HG03354 (cell line): ENCODE results near the gene COL18A1.
"Not testable (repeated sequence)": the region's sequence is repeated elsewhere in the genome, so short reads cannot be mapped to it uniquely, and the experiment has no call there.

Source experiments
- ATAC-seq: cut with Tn5 transposase; IDR thresholded peaks from one replicate; pipeline ENCODE4 v1.9.1; 2021; ENCODE audit warnings: mild to moderate bottlenecking; ENCODE audit not compliant: unreplicated experiment, poor library complexity, severe bottlenecking

COL18A1 gene

DNA sequence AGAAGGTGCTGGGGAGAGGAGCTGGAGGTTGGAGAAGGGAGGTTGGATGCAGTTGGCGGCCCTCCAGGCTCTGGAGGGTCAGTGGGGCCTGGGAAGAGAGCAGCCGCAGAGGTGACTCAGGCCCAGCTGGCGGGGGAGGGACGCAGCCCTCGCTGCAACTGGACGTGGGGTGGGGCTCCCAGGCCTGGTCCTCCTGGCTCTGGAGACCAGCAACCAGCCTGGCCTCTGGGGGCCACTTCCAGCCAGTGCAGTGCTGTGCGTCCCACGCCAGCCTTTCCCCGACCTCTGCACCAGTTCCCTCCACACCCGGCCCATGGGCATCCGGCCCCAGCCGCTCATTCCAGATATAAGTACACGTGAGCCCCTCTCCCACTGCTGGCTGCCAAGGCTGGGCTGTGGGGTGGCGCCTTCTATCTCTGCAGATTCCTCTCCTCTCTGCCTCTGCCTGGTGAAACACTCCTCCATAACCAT is 38.0 kb upstream of the COL18A1 start:
- ATAC-seq = no peak

DNA sequence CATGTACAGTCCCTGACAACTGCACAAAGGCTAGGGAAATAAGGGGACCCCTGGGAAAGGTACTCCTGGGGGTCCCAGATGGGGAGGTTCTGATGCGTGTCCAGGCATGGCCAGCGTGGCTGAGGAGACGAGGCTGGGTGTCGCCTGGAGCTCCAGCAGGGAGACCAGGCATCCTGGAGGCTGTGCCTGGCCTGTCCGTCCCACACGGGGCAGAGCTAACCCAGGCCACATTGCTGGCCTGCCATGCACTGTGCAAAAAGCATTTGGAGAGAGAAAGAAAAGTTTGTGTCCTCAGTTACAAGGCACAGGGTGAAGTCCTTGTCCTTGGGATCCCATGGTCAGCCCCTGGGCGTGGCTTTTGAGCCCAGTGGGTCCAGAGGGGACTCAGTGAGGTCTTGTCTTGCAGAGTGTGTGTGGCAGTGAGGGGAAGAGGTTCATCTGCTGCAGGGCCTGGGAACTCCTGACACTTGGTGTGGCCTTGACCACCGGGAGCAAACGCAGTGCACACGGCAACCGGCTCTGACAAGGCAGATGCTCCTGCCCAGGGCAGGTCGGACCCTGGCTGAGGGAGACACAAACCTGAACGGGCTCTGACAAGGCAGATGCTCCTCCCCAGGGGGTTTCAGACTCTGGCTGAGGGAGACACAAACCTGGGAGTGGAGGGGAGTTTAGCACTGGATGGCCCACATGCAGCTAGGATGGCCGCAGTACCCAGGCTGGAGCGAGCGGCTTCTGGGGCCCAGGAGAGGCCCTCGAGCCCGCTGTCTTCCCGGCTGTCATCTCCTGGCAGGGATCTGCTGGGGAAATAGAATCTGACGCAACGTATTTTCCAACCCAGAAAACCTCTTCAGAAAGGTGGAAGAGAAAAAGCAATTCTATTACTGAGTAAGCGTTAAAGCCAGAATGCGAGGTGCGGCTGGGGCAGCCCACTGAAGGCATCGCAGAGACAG is 37.3 kb upstream of the COL18A1 start:
- ATAC-seq = no peak

DNA sequence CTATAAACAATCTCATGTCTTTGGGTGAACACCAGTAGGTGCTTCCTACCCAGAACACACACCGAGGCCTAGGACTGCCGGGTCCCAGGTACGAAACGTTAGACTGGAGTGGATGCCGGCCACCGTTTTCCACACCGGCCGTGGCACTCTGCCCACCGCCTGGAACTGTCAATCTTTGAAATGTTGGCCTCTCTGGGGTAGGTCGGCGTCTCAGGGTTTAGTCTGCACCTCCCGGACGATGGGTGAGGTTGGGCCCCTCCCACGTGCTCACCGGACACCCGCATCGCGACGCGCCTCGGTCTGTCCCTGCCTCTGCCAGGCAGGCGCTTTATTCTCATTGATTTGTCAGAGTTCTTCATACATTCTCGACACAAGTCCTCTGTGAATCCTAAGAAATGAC is 35.9 kb upstream of the COL18A1 start:
- ATAC-seq = not testable (repeated sequence)

DNA sequence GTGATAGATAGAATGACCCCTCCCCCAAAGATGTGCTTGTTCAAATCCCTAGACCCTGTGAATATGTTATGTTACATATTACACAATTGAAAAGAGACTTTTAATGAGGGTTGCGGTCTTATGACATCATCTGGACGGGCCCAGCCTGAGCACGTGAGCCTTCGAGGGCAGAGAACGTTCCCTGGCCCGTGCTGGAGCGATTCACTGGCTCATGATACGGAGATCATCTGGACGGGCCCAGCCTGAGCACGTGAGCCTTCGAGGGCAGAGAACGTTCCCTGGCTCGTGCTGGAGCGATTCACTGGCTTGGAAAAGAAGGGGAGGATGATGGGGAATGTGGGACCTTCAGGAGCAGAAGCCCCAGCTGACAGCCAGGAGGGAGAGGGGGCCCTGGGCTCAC is 34.4 kb upstream of the COL18A1 start:
- ATAC-seq = no peak

DNA sequence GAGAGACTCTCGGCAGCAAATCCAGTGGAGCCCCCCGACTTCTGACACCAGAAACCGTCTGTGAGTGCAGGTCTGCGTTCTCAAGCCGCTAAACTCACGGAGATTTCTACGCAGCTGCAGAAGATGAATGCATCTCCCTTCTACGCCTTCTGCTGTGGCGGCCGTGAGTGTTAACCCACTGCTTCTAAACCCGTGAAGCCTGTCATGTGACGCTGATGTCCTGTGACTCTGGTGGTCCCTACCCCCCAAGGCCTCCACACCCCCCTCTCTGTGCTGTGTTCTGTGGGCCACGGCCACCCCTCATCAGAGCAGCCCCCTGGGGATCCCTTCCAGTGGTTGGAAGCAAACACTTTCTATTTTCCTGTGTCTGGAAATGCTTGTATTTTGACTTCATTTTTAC is 33.9 kb upstream of the COL18A1 start:
- no peak for ATAC-seq

DNA sequence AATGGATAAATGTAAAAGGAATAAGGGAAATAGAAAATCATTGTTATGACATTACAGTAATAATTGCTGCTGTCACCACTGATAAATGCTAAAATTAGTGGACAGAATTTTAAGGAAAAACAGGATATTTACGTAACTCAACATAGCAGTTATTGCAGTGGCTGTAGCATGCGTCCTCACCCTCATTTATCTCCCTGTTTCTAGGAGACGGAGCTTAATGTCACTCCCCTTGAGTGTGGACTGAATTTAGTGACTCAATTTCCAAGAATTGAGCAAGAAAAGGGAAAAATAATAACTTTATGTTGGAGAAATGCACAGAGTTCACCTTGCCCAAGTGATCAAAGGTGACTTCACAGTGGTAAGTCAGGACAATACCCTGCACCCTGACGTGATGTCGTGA is 33.3 kb upstream of the COL18A1 start:
- ATAC-seq = no peak

DNA sequence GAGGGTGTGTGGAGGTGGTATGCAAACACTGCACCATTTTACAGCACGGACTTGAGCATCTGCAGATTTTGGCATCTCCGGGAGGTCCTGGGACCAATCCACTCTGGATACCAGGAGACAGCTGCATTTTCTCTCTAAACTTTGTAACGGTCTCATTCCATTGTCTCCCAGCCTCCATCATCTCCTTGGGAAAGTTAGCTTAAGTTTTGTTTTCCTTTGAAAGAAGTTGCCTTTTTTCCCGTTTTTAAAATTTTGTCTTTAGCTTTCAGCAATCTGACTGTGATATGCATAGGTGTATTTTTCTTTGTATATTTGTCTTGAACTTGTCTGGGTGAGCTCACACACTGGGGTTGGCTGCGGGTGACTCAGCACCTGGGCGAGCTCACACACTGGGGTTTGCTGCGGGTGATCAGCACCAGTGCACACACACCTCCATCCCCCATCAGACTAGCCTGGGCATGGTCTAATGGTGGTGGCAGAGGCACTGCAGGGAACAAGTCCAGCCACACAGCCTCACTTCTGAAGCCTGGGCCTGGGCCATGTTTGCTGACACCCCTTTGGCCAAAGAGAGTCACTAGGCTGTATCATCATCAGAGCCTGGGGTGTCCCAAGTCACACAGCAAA is 32.1 kb upstream of the COL18A1 start:
- no peak for ATAC-seq

DNA sequence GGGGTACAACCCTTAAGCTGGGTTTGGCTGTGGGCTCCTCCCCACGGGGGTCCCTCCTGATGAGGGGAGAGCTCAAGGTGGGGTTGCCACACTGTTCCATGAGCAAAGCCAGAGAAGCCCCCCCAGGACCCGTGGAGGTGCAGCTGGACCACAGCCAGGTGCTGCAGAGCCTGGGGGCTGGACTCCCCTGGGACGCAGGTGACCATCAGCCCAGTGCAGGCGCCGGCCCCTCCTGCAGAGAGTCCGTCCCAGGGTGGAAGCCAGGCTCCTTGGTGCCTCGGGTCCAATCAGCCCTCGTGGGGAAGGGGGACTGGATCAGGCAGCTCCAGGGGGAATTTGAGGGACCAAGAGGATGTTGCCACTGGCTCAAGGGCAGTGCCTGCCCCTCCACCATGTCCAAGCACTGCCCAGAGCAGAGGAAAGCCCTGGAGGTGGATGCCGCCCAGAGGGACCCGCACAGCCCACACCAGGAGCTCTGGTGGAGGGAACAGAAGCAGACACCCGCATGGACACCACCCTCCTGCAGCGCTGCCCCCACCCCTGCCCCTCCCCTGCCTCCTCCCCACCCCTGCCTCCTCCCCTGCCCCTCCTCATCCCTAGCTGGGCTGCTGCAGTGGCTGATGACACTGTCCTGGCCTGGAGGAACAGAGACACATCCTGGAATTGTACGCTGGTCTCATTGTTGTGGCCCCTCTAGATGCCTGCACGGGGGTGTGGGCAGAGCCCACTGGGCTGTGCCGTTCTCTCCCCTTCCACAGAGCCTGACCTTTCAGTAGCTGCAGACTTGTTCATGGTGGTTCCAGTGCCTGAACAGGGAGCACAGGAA is 30.8 kb upstream of the COL18A1 start:
- ATAC-seq = no peak

DNA sequence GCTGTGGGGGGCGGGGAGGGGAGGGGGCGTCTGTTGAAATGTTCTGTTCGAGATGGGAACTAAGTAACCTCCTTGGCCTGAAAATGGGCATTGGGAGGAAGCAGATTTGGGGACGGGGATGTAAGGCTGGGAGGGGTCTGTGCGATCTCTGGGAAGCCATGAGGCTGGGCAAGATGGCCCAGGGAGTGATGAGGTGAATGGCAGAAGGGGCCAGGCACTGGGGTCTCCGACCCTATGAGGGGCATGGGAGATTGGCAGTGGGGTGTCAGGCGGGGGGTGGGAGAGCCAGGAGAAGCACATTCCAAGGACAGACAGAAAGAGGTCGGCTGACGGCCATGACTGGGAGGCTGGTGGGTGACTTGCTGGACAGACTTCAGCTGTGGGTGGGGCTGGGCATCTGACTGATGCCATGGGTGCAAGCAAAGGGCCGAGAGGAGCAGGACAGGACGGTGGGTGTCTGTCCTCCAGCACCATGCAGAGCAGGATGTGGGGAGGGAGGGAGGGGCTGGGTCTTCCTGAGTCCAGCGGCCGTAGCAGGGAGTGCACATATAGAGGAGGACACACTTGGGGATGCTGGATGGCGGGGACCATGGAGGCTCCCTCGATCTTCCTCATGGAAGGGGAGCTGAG is 30.0 kb upstream of the COL18A1 start:
- no peak for ATAC-seq

DNA sequence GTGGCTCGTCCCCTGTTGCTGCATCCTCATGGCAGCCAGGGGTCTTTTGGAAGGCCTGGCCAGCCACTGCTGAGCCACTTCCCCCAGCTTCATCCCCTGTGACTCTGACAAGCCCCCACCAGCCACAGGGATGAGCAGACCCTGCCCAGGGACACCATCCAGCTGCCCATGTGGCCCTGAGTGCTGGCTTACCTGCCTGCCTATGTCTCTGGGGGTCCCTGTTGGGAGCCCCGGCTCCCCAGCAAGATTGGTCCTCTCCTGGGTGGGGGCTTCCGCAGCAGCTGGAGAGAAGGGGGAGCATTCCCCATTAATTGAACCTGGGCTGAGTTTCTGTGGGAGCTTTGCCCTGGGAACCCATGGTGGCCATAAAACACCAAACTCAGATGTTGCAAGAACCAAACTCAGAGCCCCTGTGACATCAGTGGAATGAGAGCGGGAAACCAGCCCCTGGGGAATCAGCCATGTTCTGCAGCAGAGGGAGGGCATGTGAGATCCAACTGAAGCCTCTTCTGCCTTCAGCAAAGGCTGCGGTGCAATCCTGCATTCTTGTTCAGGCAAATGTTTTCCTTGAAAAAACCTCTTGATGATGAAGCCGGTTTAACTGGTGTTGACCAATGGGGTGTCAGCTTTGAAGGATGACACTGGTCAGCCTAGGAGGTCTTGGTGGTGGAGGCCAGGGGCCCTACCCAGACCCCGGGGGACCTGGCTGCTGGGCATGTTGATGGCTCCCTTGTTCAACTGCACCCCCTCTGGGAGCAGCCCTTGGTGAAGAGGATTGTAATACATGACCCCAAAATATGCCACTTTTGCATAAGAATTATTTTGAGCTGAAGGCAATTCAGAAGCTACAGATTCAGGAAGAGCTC is 28.3 kb upstream of the COL18A1 start:
- no peak for ATAC-seq

DNA sequence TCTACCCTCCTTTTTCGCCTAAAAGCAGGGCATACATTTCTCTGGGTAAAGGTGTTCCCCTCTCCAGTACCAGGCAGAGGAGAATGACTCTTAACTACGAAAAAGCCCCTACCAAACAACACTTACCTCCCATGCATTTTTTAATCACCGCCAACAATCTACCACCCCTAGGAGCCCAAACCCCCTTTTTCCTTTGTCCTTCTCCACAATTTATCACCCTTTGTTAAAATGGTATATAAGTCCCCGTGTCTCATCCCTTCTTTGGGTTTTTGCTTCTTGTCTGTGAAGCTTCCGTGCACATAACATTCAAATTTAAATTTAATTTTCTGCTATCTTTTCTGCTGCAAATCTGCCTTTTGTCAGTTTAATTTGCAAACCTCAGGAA is 27.6 kb upstream of the COL18A1 start:
- no peak for ATAC-seq

DNA sequence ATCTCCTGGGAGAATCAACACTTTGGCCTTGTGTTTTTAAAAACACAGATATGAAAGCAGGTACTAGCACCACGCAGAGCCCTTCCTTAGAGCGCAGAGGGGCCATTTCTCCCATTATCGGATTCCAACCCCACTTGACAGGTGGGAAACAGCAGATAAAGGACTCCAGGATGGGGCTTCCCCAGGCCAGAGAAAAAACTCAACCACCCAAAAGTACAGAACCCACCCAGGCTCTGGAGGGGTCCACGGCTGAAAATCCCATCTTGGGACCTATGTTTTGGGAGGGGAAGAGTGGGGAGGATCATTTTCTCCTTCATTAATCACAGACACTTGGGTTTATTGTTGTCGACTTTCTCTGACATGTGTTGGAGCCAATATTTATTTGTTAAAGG is 27.1 kb upstream of the COL18A1 start:
- ATAC-seq = no peak

DNA sequence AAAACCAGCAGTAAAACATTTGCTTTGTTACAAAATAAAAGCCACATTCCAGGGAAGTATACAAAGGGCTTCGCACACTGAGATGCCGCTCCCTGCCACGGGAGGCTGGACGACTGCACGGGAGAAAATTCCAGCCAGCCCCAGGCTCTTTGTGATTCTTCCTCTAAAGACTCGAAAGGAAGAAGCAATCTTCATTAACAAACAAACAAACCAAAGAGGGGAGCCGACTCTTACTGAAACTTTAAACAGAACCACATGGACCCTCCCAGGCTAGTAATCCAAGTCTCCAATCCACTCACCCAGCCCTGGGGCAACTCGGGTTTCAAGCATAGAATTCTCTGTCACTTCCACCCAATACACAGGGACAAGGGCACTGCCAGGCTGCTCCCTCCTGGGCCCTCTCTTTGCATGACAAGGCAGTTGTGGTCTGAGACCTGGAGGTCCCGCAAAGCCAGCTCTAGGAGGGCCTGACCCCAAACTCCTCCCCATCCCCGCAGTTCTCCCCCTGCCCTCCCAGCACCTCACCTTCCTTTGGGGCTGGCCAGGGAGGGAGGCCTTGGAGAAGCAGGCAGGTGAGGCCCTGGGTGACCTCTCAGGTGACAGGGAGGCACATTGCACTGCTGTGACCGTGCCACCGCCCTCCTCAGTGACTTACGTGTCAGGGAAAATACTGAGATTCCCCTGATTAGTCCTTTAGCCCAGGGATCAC is 26.6 kb upstream of the COL18A1 start:
- ATAC-seq = no peak

DNA sequence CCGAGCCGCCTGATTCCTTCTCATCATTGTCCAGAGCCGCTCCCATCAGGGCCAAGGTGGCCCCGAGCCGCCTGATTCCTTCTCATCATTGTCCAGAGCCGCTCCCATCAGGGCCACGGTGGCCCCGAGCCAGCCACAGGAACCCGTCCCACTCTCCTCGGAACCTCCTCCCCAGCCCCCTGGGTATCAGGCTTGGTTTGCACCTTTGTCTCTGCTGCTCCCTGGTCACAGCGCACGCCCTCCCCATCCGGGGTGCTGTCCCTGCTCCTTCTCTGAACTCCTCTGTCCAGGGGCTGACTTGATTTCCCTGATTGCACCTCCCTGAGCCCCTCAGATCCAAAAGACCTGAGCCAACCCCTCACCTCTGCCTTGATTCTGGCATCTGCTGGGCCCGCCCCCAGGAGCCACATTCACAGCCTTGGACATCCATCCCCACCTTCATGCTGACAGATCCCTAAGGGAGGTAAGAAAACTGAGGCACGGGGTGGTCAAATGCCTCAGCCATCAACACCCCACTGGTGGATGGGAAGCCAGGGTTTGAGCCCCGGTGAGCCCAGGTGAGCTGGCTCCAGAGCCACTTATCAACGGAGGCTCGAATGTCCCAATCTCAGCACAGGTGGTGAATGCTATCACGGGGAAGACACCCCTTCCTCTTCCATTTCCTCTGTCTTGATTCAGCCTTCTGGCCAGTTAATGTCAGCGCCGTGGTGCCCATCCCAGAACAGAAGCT is 25.6 kb upstream of the COL18A1 start:
- no peak for ATAC-seq

DNA sequence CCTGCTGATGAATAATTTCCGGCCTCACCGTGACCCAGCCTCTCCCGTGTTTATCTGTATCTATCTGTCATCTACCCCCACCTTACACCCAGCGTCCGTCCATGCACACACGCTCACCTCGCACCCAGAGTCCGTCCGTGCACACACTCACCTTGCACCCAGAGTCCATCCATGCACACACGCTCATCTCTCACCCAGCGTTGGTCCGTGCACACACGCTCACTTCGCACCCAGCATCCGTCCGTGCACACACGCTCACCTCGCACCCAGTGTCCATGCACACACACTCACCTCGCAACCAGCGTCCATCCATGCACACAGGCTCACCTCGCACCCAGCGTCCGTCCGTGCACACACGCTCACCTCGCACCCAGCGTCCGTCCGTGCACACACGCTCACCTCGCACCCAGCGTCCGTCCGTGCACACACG is 25.0 kb upstream of the COL18A1 start:
- no peak for ATAC-seq

DNA sequence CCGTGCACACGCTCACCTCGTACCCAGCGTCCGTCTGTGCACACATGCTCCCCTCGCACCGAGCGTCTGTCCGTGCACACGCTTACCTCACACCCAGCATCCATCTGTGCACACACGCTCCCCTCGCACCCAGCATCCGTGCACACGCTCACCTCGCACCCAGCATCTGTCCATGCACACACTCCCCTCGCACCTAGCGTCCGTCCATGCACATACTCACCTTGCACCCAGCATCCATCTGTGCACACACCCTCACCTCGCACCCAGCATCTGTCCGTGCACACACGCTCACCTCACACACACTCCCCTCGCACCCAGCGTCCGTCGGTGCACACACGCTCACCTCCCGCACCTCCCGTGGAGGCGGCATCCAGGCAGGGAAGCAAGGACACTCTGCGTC is 24.4 kb upstream of the COL18A1 start:
- no peak for ATAC-seq

DNA sequence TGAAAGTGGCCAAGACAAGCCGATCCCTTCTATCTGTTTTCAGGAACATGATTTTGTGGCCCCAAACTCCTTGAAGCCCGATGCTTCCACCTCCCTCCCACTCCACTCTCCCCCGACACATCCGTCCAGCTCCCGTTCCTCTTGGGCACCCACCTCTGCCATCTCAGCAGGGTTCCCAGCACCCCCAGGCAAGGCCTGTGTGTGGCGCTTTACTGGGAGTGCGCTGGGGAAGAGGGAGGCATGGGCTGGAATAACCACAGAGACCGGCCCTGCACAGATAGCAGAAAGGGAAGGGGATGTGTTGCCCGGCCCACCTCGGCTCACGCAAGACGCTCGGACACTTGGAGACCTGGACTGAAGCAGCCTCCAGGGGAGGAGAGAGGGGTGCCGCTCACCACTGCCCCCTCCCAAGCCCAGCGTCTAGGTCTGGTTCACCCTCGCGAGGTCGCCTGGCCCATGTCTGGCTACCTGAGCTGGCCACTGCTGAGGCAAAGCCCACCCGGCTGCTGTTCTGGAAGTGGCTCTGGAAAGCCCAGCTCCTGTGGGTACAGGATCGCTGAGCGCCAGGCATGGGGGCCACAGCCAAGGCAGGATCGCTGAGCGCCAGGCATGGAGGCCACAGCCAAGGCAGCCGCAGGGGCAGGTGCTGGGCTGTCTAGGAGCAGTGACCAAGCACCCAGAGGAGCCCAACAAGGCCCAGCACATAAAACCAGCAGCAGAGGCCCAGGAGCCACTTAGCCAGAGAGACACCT is 23.8 kb upstream of the COL18A1 start:
- ATAC-seq = no peak
